Measurements from ENCODE around the gene TMEM209.

GRCh38 chr7:130156140-130156539, 49.1 kb downstream of the TMEM209 start:
- TF ChIP-seq NPAS2 (CRISPR knock-in tag; IDR thresholded peaks at IDR 0.05; ENCODE audit: borderline replicate concordance) (no peak), ESRRA (IDR thresholded peaks at IDR 0.05; ENCODE audit: borderline replicate concordance, low read length) (no peak), RNF2 (IDR thresholded peaks at IDR 0.05; ENCODE audit: borderline replicate concordance, low read depth) (no peak), MAFK (IDR thresholded peaks at IDR 0.05; ENCODE audit: partially characterized antibody) (no peak), POLR2A (IDR thresholded peaks at IDR 0.05; ENCODE audit: low read length) (no peak), JUN (IDR thresholded peaks at IDR 0.05) (no peak), RCOR1 (IDR thresholded peaks at IDR 0.05; ENCODE audit: low read depth, low read length) (no peak), MYC (IDR thresholded peaks at IDR 0.05; ENCODE audit: borderline replicate concordance, low read length) (no peak)
- TF ChIP-seq, protein P1, sequence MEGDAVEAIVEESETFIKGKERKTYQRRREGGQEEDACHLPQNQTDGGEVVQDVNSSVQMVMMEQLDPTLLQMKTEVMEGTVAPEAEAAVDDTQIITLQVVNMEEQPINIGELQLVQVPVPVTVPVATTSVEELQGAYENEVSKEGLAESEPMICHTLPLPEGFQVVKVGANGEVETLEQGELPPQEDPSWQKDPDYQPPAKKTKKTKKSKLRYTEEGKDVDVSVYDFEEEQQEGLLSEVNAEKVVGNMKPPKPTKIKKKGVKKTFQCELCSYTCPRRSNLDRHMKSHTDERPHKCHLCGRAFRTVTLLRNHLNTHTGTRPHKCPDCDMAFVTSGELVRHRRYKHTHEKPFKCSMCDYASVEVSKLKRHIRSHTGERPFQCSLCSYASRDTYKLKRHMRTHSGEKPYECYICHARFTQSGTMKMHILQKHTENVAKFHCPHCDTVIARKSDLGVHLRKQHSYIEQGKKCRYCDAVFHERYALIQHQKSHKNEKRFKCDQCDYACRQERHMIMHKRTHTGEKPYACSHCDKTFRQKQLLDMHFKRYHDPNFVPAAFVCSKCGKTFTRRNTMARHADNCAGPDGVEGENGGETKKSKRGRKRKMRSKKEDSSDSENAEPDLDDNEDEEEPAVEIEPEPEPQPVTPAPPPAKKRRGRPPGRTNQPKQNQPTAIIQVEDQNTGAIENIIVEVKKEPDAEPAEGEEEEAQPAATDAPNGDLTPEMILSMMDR (IDR thresholded peaks at IDR 0.05) = no peak
- TF ChIP-seq, protein P2, sequence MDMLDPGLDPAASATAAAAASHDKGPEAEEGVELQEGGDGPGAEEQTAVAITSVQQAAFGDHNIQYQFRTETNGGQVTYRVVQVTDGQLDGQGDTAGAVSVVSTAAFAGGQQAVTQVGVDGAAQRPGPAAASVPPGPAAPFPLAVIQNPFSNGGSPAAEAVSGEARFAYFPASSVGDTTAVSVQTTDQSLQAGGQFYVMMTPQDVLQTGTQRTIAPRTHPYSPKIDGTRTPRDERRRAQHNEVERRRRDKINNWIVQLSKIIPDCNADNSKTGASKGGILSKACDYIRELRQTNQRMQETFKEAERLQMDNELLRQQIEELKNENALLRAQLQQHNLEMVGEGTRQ (IDR thresholded peaks at IDR 0.05) = no peak

Measured in A549 (cell line).